ENCODE measurements around the gene DNAJC11.

- TF ChIP-seq TCF7L2 (IDR thresholded peaks at IDR 0.05; ENCODE audit: borderline replicate concordance, extremely low read depth, insufficient read depth, insufficient read length) (no peak), SIN3A (IDR thresholded peaks at IDR 0.05; ENCODE audit: low read depth) (no peak), CTCF (IDR thresholded peaks at IDR 0.05 in 2 of 3, conservative IDR thresholded peaks at IDR 0.05 in 1 of 3; ENCODE audit: borderline replicate concordance in 1 of 3, insufficient read depth in 1 of 3, low read depth in 2 of 3, low read length in 2 of 3) (no peak)
These were observed 73.6 kb downstream of the DNAJC11 start for GRCh38 chr1:6627841-6628545.

Data from HCT116 (cell line).